WTC11 (cell line): ENCODE measurements around the gene P4HTM. TPM values are rescaled to one million over a fixed set of nuclear protein-coding genes. Genes with fewer than 3 reads are reported as not detected.
A peak's percentile ranks its signal among the peaks of the same experiment; 100 is the strongest.

Experiments
- ATAC-seq: fragments of 200-7000 bp; cut with Tn5 transposase; 2 replicates; pipeline ENCODE4 v1.10.0; 2021; ENCODE audit warnings: mild to moderate bottlenecking, moderate library complexity
- CTCF ChIA-PET: fragments of 300-600 bp; sonication (Branson Sonifier 250); formaldehyde crosslinking; loops from one replicate; lab custom pipeline; 2021; ENCODE audit warnings: antibody characterized with exemption; lab: Charles Lee
- POLR2A ChIA-PET: fragments of 350-600 bp; sonication (Branson Sonifier 250); formaldehyde crosslinking; loops from one replicate; lab custom pipeline; 2021; ENCODE audit warnings: antibody characterized with exemption; lab: Charles Lee
- DNase-seq: peaks from one replicate; pipeline ENCODE4 v3.0.0; 2021; ENCODE audit warnings: low spot score
- H3K27ac Mint-ChIP-seq: 2 replicates; pipeline ENCODE4 v1.8.0; 2021; ENCODE audit warnings: mixed read lengths
- H3K27me3 Mint-ChIP-seq: 2 replicates; pipeline ENCODE4 v1.8.0; 2021; ENCODE audit warnings: low read depth, mild to moderate bottlenecking, moderate library complexity, mixed read lengths
- H3K36me3 Mint-ChIP-seq: 2 replicates; pipeline ENCODE4 v1.8.0; 2021; ENCODE audit warnings: mixed read lengths
- H3K4me1 Mint-ChIP-seq: 2 replicates; pipeline ENCODE4 v1.8.0; 2022; ENCODE audit warnings: mixed read lengths
- H3K4me3 Mint-ChIP-seq: 2 replicates; pipeline ENCODE4 v1.8.0; 2021; ENCODE audit warnings: mild to moderate bottlenecking, moderate library complexity, mixed read lengths
- H3K9me3 Mint-ChIP-seq: 2 replicates; pipeline ENCODE4 v1.8.0; 2021; ENCODE audit warnings: mixed read lengths
- ATF1 ChIP-seq: sonication (generic); formaldehyde crosslinking; IDR thresholded peaks from 2 replicates; pipeline ENCODE4 v1.8.1; 2023; ENCODE audit warnings: mild to moderate bottlenecking, moderate library complexity, missing genetic modification reagents
- CDX4 ChIP-seq: fragments of 250-450 bp; sonication (Bioruptor Pico); IDR thresholded peaks from 2 replicates; pipeline ENCODE4 v1.9.0; 2021; ENCODE audit warnings: moderate library complexity, mild to moderate bottlenecking, inconsistent platforms, borderline replicate concordance
- FOXJ3 ChIP-seq: sonication (generic); formaldehyde crosslinking; IDR thresholded peaks from 2 replicates; pipeline ENCODE4 v1.9.0; 2021; ENCODE audit warnings: missing genetic modification reagents, mild to moderate bottlenecking, borderline replicate concordance
- GABPB1 ChIP-seq: sonication (generic); formaldehyde crosslinking; IDR thresholded peaks from 2 replicates; pipeline ENCODE4 v1.8.1; 2023; ENCODE audit warnings: mild to moderate bottlenecking, missing genetic modification reagents
- GRHL2 ChIP-seq: fragments of 250-450 bp; sonication (Bioruptor Pico); IDR thresholded peaks from 2 replicates; pipeline ENCODE4 v1.8.0; 2022; ENCODE audit warnings: mild to moderate bottlenecking, moderate library complexity; ENCODE audit not compliant: insufficient replicate concordance, severe bottlenecking
- HMGA2 ChIP-seq: fragments of 250-450 bp; sonication (Bioruptor Pico); IDR thresholded peaks from 2 replicates; pipeline ENCODE4 v1.4.0; 2021; ENCODE audit warnings: mild to moderate bottlenecking, moderate library complexity
- KAT7 ChIP-seq: sonication (generic); formaldehyde crosslinking; IDR thresholded peaks from 2 replicates; pipeline ENCODE4 v1.8.1; 2023; ENCODE audit warnings: missing genetic modification reagents, mild to moderate bottlenecking, borderline replicate concordance
- MXD4 ChIP-seq: fragments of 250-450 bp; sonication (Bioruptor Pico); IDR thresholded peaks from 2 replicates; pipeline ENCODE4 v1.8.0; 2021; ENCODE audit warnings: mild to moderate bottlenecking, moderate library complexity, borderline replicate concordance
- NR3C1 ChIP-seq: sonication (generic); formaldehyde crosslinking; conservative IDR thresholded peaks from 2 replicates; pipeline ENCODE4 v1.8.1; 2023; ENCODE audit warnings: low read depth, mild to moderate bottlenecking, missing genetic modification reagents
- PRRX2 ChIP-seq: fragments of 250-450 bp; sonication (Bioruptor Pico); IDR thresholded peaks from 2 replicates; pipeline ENCODE4 v1.8.0; 2021; ENCODE audit warnings: mild to moderate bottlenecking
- SOX15 ChIP-seq: fragments of 250-450 bp; sonication (Bioruptor Pico); IDR thresholded peaks from 2 replicates; pipeline ENCODE4 v1.9.0; 2021; ENCODE audit warnings: mild to moderate bottlenecking
- SP1 ChIP-seq: sonication (generic); formaldehyde crosslinking; conservative IDR thresholded peaks from 2 replicates; pipeline ENCODE4 v1.8.1; 2022; ENCODE audit warnings: missing genetic modification reagents
- TEAD1 ChIP-seq: sonication (generic); formaldehyde crosslinking; IDR thresholded peaks from 2 replicates; pipeline ENCODE4 v1.8.0; 2022; ENCODE audit warnings: mild to moderate bottlenecking, missing genetic modification reagents
- TP53 ChIP-seq: sonication (generic); formaldehyde crosslinking; IDR thresholded peaks from 2 replicates; pipeline ENCODE4 v1.8.1; 2023; ENCODE audit warnings: mild to moderate bottlenecking, missing genetic modification reagents
- ZNF121 ChIP-seq: sonication (generic); formaldehyde crosslinking; IDR thresholded peaks from 2 replicates; pipeline ENCODE4 v1.8.0; 2023; ENCODE audit warnings: missing genetic modification reagents
- ZNF396 ChIP-seq: fragments of 250-450 bp; sonication (Bioruptor Pico); IDR thresholded peaks from 2 replicates; pipeline ENCODE4 v1.8.0; 2021; ENCODE audit warnings: mild to moderate bottlenecking, moderate library complexity, borderline replicate concordance
- ZNF425 ChIP-seq: fragments of 250-450 bp; sonication (Bioruptor Pico); conservative IDR thresholded peaks from 2 replicates; pipeline ENCODE4 v1.9.0; 2021; ENCODE audit warnings: mild to moderate bottlenecking
- total RNA-seq: library from RNA; stranded (reverse); gene quantifications from 3 replicates; pipeline ENCODE4 v1.2.3, GENCODE V29; 2021
- TF ChIP-seq, protein P1 (sequence below): sonication (generic); formaldehyde crosslinking; IDR thresholded peaks from 2 replicates; pipeline ENCODE4 v1.8.0; 2022; ENCODE audit warnings: mild to moderate bottlenecking, missing genetic modification reagents
- TF ChIP-seq, protein P2 (sequence below): sonication (generic); formaldehyde crosslinking; IDR thresholded peaks from 2 replicates; pipeline ENCODE4 v1.8.1; 2023; ENCODE audit warnings: mild to moderate bottlenecking, missing genetic modification reagents, moderate library complexity
- TF ChIP-seq, protein P3 (sequence below): fragments of 250-450 bp; sonication (Bioruptor Pico); IDR thresholded peaks from 2 replicates; pipeline ENCODE4 v1.9.0; 2021; ENCODE audit warnings: mild to moderate bottlenecking, borderline replicate concordance
- TF ChIP-seq, protein P4 (sequence below): sonication (generic); formaldehyde crosslinking; IDR thresholded peaks from 2 replicates; pipeline ENCODE4 v1.8.1; 2022; ENCODE audit warnings: mild to moderate bottlenecking, missing genetic modification reagents, moderate library complexity, borderline replicate concordance
- TF ChIP-seq, protein P5 (sequence below): fragments of 250-450 bp; sonication (Bioruptor Pico); IDR thresholded peaks from 2 replicates; pipeline ENCODE4 v1.9.0; 2021; ENCODE audit warnings: mild to moderate bottlenecking
- TF ChIP-seq, protein P6 (sequence below): sonication (generic); formaldehyde crosslinking; IDR thresholded peaks from 2 replicates; pipeline ENCODE4 v1.8.1; 2023; ENCODE audit warnings: mild to moderate bottlenecking, missing genetic modification reagents, moderate library complexity

P4HTM gene
- total RNA-seq, 1 experiment from 2014 or later, result 21.9 TPM

DNA sequence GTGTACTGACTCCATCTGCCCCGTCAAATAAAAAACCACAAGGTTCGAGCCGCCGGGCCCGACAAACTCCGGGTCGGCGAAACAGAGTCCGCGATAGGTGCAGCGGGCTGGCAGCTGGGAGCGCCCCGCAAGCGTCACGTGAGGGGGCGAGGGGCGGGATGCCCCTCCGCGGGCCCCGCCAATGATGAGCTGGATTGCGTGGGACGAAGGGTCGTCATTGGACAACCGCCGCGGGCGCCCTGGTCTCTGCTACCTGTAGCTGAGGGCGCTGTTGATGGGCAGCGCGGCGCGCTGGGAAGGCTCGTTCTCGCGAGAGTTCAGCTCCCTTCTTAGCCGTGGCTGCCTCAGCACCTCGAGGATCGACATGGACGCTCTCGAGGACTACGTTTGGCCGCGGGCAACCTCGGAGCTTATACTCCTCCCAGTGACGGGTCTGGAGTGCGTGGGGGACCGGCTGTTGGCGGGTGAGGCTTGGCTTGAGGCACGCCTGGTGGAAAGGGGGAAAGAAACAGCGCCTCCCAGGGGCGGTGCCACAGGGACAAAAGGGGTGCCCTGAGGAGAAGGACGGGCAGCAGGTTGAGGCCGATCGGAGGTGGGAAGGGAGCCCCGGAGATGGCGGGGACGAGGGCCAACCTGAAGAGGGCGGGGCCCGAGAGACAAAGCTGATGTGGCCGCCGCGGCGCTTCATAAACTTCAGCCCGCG lies 17.2 kb downstream of the P4HTM start, which contains the start of gene WDR6:
Gene WDR6, plus strand, starts transcription at position 324 of the 703 bp plus-strand sequence. Its CDS starts 41 bp downstream, at position 365.
- Mint-ChIP-seq H3K4me3 (peak within 1 kb of the TSS; percentile 99), H3K4me1 (peaks cover 15% of the 10 kb centered on the region), H3K9me3 (no peaks in the 10 kb centered on the region), H3K27me3 (no peaks in the 10 kb centered on the region), H3K36me3 (peaks cover 20% of the 10 kb centered on the region), H3K27ac (peak within 1 kb of the TSS; percentile 100)
- POLR2A ChIA-PET, result interaction anchor here (0.6 to 4.6 kb wide), 20 partner anchors 10 to 1284 kb away, joined by 3 to 81 read pairs (median 5); partner anchors contain the start of genes CELSR3, DAG1, DALRD3 and IMPDH2
- DNase-seq, result peak; percentile 97
- ATAC-seq, result peak; percentile 90
- CTCF ChIA-PET, result interaction anchor here (0.6 to 9.3 kb wide), 20 partner anchors 10 to 1396 kb away, joined by 3 to 124 read pairs (median 4); partner anchors contain the start of genes ARIH2, BSN, CELSR3 and DALRD3
- TF ChIP-seq, protein P1, sequence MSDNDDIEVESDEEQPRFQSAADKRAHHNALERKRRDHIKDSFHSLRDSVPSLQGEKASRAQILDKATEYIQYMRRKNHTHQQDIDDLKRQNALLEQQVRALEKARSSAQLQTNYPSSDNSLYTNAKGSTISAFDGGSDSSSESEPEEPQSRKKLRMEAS (CRISPR knock-in tag), result peak; percentile 84
- TF ChIP-seq MXD4 (CRISPR knock-in tag), result no peak
- TF ChIP-seq CDX4 (CRISPR knock-in tag), result no peak
- TF ChIP-seq, protein P2, sequence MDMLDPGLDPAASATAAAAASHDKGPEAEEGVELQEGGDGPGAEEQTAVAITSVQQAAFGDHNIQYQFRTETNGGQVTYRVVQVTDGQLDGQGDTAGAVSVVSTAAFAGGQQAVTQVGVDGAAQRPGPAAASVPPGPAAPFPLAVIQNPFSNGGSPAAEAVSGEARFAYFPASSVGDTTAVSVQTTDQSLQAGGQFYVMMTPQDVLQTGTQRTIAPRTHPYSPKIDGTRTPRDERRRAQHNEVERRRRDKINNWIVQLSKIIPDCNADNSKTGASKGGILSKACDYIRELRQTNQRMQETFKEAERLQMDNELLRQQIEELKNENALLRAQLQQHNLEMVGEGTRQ (CRISPR knock-in tag), result peak; percentile 98
- TF ChIP-seq ATF1 (CRISPR knock-in tag), result no peak
- TF ChIP-seq, protein P3, sequence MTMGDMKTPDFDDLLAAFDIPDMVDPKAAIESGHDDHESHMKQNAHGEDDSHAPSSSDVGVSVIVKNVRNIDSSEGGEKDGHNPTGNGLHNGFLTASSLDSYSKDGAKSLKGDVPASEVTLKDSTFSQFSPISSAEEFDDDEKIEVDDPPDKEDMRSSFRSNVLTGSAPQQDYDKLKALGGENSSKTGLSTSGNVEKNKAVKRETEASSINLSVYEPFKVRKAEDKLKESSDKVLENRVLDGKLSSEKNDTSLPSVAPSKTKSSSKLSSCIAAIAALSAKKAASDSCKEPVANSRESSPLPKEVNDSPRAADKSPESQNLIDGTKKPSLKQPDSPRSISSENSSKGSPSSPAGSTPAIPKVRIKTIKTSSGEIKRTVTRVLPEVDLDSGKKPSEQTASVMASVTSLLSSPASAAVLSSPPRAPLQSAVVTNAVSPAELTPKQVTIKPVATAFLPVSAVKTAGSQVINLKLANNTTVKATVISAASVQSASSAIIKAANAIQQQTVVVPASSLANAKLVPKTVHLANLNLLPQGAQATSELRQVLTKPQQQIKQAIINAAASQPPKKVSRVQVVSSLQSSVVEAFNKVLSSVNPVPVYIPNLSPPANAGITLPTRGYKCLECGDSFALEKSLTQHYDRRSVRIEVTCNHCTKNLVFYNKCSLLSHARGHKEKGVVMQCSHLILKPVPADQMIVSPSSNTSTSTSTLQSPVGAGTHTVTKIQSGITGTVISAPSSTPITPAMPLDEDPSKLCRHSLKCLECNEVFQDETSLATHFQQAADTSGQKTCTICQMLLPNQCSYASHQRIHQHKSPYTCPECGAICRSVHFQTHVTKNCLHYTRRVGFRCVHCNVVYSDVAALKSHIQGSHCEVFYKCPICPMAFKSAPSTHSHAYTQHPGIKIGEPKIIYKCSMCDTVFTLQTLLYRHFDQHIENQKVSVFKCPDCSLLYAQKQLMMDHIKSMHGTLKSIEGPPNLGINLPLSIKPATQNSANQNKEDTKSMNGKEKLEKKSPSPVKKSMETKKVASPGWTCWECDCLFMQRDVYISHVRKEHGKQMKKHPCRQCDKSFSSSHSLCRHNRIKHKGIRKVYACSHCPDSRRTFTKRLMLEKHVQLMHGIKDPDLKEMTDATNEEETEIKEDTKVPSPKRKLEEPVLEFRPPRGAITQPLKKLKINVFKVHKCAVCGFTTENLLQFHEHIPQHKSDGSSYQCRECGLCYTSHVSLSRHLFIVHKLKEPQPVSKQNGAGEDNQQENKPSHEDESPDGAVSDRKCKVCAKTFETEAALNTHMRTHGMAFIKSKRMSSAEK (CRISPR knock-in tag), result no peak
- TF ChIP-seq SP1 (CRISPR knock-in tag), result peak; percentile 89
- TF ChIP-seq KAT7, result peak; percentile 84; the same call in 1 of the 2 replicates
- no peak for TF ChIP-seq HMGA2
- no peak for TF ChIP-seq GRHL2 (CRISPR knock-in tag)
- TF ChIP-seq, protein P4, sequence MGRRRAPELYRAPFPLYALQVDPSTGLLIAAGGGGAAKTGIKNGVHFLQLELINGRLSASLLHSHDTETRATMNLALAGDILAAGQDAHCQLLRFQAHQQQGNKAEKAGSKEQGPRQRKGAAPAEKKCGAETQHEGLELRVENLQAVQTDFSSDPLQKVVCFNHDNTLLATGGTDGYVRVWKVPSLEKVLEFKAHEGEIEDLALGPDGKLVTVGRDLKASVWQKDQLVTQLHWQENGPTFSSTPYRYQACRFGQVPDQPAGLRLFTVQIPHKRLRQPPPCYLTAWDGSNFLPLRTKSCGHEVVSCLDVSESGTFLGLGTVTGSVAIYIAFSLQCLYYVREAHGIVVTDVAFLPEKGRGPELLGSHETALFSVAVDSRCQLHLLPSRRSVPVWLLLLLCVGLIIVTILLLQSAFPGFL (CRISPR knock-in tag), result no peak
- TF ChIP-seq TEAD1 (CRISPR knock-in tag), result peak; percentile 14; the same call in 1 of the 2 replicates
- TF ChIP-seq, protein P5, sequence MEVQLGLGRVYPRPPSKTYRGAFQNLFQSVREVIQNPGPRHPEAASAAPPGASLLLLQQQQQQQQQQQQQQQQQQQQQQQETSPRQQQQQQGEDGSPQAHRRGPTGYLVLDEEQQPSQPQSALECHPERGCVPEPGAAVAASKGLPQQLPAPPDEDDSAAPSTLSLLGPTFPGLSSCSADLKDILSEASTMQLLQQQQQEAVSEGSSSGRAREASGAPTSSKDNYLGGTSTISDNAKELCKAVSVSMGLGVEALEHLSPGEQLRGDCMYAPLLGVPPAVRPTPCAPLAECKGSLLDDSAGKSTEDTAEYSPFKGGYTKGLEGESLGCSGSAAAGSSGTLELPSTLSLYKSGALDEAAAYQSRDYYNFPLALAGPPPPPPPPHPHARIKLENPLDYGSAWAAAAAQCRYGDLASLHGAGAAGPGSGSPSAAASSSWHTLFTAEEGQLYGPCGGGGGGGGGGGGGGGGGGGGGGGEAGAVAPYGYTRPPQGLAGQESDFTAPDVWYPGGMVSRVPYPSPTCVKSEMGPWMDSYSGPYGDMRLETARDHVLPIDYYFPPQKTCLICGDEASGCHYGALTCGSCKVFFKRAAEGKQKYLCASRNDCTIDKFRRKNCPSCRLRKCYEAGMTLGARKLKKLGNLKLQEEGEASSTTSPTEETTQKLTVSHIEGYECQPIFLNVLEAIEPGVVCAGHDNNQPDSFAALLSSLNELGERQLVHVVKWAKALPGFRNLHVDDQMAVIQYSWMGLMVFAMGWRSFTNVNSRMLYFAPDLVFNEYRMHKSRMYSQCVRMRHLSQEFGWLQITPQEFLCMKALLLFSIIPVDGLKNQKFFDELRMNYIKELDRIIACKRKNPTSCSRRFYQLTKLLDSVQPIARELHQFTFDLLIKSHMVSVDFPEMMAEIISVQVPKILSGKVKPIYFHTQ, result peak; percentile 71; the same call in 1 of the 2 replicates
- TF ChIP-seq FOXJ3 (CRISPR knock-in tag), result no peak
- peak; percentile 82 for TF ChIP-seq GABPB1 (CRISPR knock-in tag)
- no peak for TF ChIP-seq ZNF396 (CRISPR knock-in tag)
- peak; percentile 37; the same call in 1 of the 2 replicates for TF ChIP-seq TP53 (CRISPR knock-in tag)
- TF ChIP-seq ZNF121 (CRISPR knock-in tag), result no peak
- TF ChIP-seq NR3C1 (CRISPR knock-in tag), result no peak
- no peak for TF ChIP-seq SOX15 (CRISPR knock-in tag)
- TF ChIP-seq, protein P6, sequence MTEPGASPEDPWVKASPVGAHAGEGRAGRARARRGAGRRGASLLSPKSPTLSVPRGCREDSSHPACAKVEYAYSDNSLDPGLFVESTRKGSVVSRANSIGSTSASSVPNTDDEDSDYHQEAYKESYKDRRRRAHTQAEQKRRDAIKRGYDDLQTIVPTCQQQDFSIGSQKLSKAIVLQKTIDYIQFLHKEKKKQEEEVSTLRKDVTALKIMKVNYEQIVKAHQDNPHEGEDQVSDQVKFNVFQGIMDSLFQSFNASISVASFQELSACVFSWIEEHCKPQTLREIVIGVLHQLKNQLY (CRISPR knock-in tag), result no peak
- no peak for TF ChIP-seq PRRX2 (CRISPR knock-in tag)
- TF ChIP-seq ZNF425, result no peak
